H9 (cell line): ENCODE results near the gene BMP7. TPM values are rescaled to one million over a fixed set of nuclear protein-coding genes. Genes with fewer than 3 reads are reported as not detected.

ENCODE experiments used
- DNase-seq: peaks from one replicate; pipeline ENCODE4 v3.0.0-alpha.2; 2017
- H2AFZ ChIP-seq: one replicate; pipeline ENCODE4 v1.6.1; 2013; ENCODE audit warnings: mild to moderate bottlenecking, low read length, control low read depth, moderate library complexity
- H2AK5ac ChIP-seq: 2 replicates; pipeline ENCODE4 v1.6.1; 2013; ENCODE audit warnings: low read length, control low read depth, mixed read lengths; ENCODE audit not compliant: insufficient read length
- H2BK120ac ChIP-seq: one replicate; pipeline ENCODE4 v1.6.1; 2013; ENCODE audit warnings: low read depth, mild to moderate bottlenecking, low read length, control low read depth, inconsistent platforms; ENCODE audit not compliant: poor library complexity, severe bottlenecking
- H2BK12ac ChIP-seq: 2 replicates; pipeline ENCODE4 v1.6.1; 2013; ENCODE audit warnings: low read length, control low read depth, mixed read lengths, low read depth; ENCODE audit not compliant: insufficient read length
- H2BK15ac ChIP-seq: 2 replicates; pipeline ENCODE4 v1.6.1; 2013; ENCODE audit warnings: low read depth, low read length, control low read depth
- H2BK20ac ChIP-seq: one replicate; pipeline ENCODE4 v1.6.1; 2013; ENCODE audit warnings: low read depth, mild to moderate bottlenecking, low read length, control low read depth, inconsistent platforms; ENCODE audit not compliant: poor library complexity, severe bottlenecking
- H2BK5ac ChIP-seq: 2 replicates; pipeline ENCODE4 v1.6.1; 2013; ENCODE audit warnings: low read length, control low read depth, mixed read lengths; ENCODE audit not compliant: insufficient read length
- H3K14ac ChIP-seq: 2 replicates; pipeline ENCODE4 v1.6.1; 2013; ENCODE audit warnings: low read length, control low read depth; ENCODE audit not compliant: insufficient read depth
- H3K18ac ChIP-seq: 2 replicates; pipeline ENCODE4 v1.6.1; 2013; ENCODE audit warnings: low read depth, mild to moderate bottlenecking, mixed read lengths, low read length, control low read depth; ENCODE audit not compliant: insufficient read length
- H3K23ac ChIP-seq: 2 replicates; pipeline ENCODE4 v1.6.1; 2013; ENCODE audit warnings: low read length, control low read depth, mixed read lengths, low read depth; ENCODE audit not compliant: insufficient read length
- H3K23me2 ChIP-seq: 2 replicates; pipeline ENCODE4 v1.6.1; 2013; ENCODE audit warnings: low read depth, mild to moderate bottlenecking, mixed read lengths, low read length, control low read depth; ENCODE audit not compliant: insufficient read length, poor library complexity, severe bottlenecking
- H3K27ac ChIP-seq: 2 replicates; pipeline ENCODE4 v1.5.1; 2013; ENCODE audit warnings: low read length, control low read depth, mixed read lengths, low read depth; ENCODE audit not compliant: insufficient read length
- H3K27me3 ChIP-seq: 2 replicates; pipeline ENCODE4 v1.6.1; 2013; ENCODE audit warnings: low read length, control low read depth, inconsistent platforms; ENCODE audit not compliant: insufficient read depth
- H3K4ac ChIP-seq: 2 replicates; pipeline ENCODE4 v1.6.1; 2013; ENCODE audit warnings: low read depth, mild to moderate bottlenecking, control low read depth, inconsistent platforms, low read length, moderate library complexity
- H3K4me1 ChIP-seq: 2 replicates; pipeline ENCODE4 v1.6.1; 2013; ENCODE audit warnings: low read length, control low read depth, inconsistent platforms; ENCODE audit not compliant: insufficient read depth
- H3K4me2 ChIP-seq: 2 replicates; pipeline ENCODE4 v1.6.1; 2013; ENCODE audit warnings: low read length, control low read depth, mixed read lengths; ENCODE audit not compliant: insufficient read length, insufficient read depth
- H3K56ac ChIP-seq: 2 replicates; pipeline ENCODE4 v1.6.1; 2013; ENCODE audit warnings: low read depth, mild to moderate bottlenecking, mixed read lengths, low read length, control low read depth; ENCODE audit not compliant: insufficient read length
- H3K79me1 ChIP-seq: 2 replicates; pipeline ENCODE4 v1.6.1; 2013; ENCODE audit warnings: low read depth, mild to moderate bottlenecking, moderate library complexity, low read length, control low read depth, inconsistent platforms; ENCODE audit not compliant: insufficient read depth, poor library complexity, severe bottlenecking
- H3K79me2 ChIP-seq: 2 replicates; pipeline ENCODE4 v1.6.1; 2013; ENCODE audit warnings: low read length, control low read depth, inconsistent platforms; ENCODE audit not compliant: insufficient read depth
- H3K9ac ChIP-seq: 2 replicates; pipeline ENCODE4 v1.6.1; 2013; ENCODE audit warnings: low read length, control low read depth, mixed read lengths; ENCODE audit not compliant: insufficient read length; ENCODE audit errors: extremely low read depth
- H3K9me3 ChIP-seq: one replicate; pipeline ENCODE4 v1.6.1; 2013; ENCODE audit warnings: low read depth, low read length, inconsistent platforms; ENCODE audit not compliant: control insufficient read depth
- H3T11ph ChIP-seq: one replicate; pipeline ENCODE4 v1.6.1; 2013; ENCODE audit warnings: mild to moderate bottlenecking, low read length, control low read depth, inconsistent platforms
- H4K20me1 ChIP-seq: one replicate; pipeline ENCODE4 v1.6.1; 2013; ENCODE audit not compliant: control insufficient read depth, insufficient read length, insufficient read depth
- H4K5ac ChIP-seq: 2 replicates; pipeline ENCODE4 v1.6.1; 2013; ENCODE audit warnings: low read depth, mild to moderate bottlenecking, mixed read lengths, low read length, control low read depth; ENCODE audit not compliant: insufficient read length
- H4K8ac ChIP-seq: replicated peaks from 2 replicates; pipeline ENCODE4 v1.6.1; 2013; ENCODE audit warnings: low read length, control low read depth, mixed read lengths, low read depth; ENCODE audit not compliant: insufficient read length
- H4K91ac ChIP-seq: 2 replicates; pipeline ENCODE4 v1.6.1; 2013; ENCODE audit warnings: low read depth, mild to moderate bottlenecking, moderate library complexity, mixed read lengths, low read length, control low read depth; ENCODE audit not compliant: insufficient read length
- H3K27ac Mint-ChIP-seq, 3 experiments: 2 replicates in 2 of 3; 3 replicates in 1 of 3; pipeline ENCODE4 v1.8.0; 2020 to 2021; ENCODE audit warnings: mixed read lengths in 3 of 3, mild to moderate bottlenecking in 1 of 3, moderate library complexity in 1 of 3
- H3K27me3 Mint-ChIP-seq: 2 replicates; pipeline ENCODE4 v1.8.0; 2021; ENCODE audit warnings: low read depth, mild to moderate bottlenecking, moderate library complexity, mixed read lengths
- H3K36me3 Mint-ChIP-seq, 3 experiments: 2 replicates in 2 of 3; 3 replicates in 1 of 3; pipeline ENCODE4 v1.8.0; 2020 to 2021; ENCODE audit warnings: low read depth in 3 of 3, mixed read lengths in 3 of 3; ENCODE audit not compliant: insufficient read depth in 1 of 3
- H3K4me1 Mint-ChIP-seq, 2 experiments: 2 replicates each; pipeline ENCODE4 v1.8.0; 2020; ENCODE audit warnings: mixed read lengths in 2 of 2
- H3K4me3 Mint-ChIP-seq, 2 experiments: 2 replicates in 1 of 2; 3 replicates in 1 of 2; pipeline ENCODE4 v1.8.0; 2020 to 2021; ENCODE audit warnings: mild to moderate bottlenecking in 2 of 2, mixed read lengths in 2 of 2, moderate library complexity in 1 of 2
- H3K9me3 Mint-ChIP-seq, 2 experiments: 2 replicates in 1 of 2; 3 replicates in 1 of 2; pipeline ENCODE4 v1.8.0; 2020; ENCODE audit warnings: mild to moderate bottlenecking in 2 of 2, mixed read lengths in 2 of 2, moderate library complexity in 1 of 2
- WGBS: extraction: QIAGEN DNeasy Blood & Tissue Kit; methylation state at CpG from one replicate; pipeline ENCODE4 v1.1.7; 2013; ENCODE audit warnings: missing lambda C conversion rate, low lambda C conversion rate, mixed read lengths; ENCODE audit not compliant: insufficient read length; ENCODE audit errors: extremely low coverage; 5-methylcytosine and 5-hydroxymethylcytosine counted together
- total RNA-seq: library from RNA; stranded (reverse); gene quantifications from 2 replicates; pipeline ENCODE4 v1.2.1, GENCODE V29; 2021
- TF ChIP-seq, protein P1 (sequence below): fragments of 200-600 bp; sonication (generic); conservative IDR thresholded peaks from 3 replicates; pipeline ENCODE4 v1.8.0; 2021; ENCODE audit warnings: antibody characterized with exemption, mild to moderate bottlenecking

Gene BMP7
- total RNA-seq, 1 experiment from 2014 or later: 17.7 TPM

DNA sequence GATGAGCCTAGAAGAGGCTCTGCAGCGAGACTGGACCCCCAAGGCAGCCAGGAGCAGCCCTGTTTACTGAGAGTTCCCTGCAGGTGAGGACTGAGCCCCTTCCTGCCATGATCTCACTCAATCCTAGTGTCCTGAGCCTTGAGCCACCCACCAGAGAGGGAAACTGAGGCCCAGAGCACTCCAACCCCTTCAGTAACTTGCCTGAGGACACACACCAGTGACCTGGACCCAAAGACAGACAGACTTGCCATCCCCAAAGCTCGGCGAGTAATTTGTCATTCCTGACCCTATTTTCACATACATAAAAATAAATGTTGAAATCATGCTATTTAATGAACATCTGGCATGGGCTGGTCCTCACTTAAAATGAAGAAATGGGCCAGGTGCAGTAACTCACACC, 16.7 kb downstream of the BMP7 start:
- Histone ChIP-seq H3K79me1 (no peaks in the 10 kb centered on the region), H3K79me2 (no peaks in the 10 kb centered on the region), H3T11ph (no peak overlapping the region), H4K20me1 (no peaks in the 10 kb centered on the region), H3K9ac (no peak overlapping the region), H2BK120ac (no peak overlapping the region), H4K5ac (no peak overlapping the region), H3K27me3 (no peaks in the 10 kb centered on the region), H3K9me3 (no peaks in the 10 kb centered on the region), H2AK5ac (no peak overlapping the region), H2BK20ac (no peak overlapping the region), H3K4me1 (peaks cover under 1% of the 10 kb centered on the region), H2AFZ (no peak overlapping the region), H2BK5ac (no peak overlapping the region), H3K4ac (no peak overlapping the region), H4K8ac (no peak overlapping the region), H3K23me2 (no peaks in the 10 kb centered on the region), H3K4me2 (no peak overlapping the region), H4K91ac (no peak overlapping the region), H2BK15ac (no peak overlapping the region), H3K23ac (no peak overlapping the region), H3K56ac (no peak overlapping the region), H3K27ac (no peak overlapping the region), H3K18ac (no peak overlapping the region), H2BK12ac (no peak overlapping the region), H3K14ac (no peak overlapping the region)
- Mint-ChIP-seq H3K27me3 (no peaks in the 10 kb centered on the region; the same call in 1 of the 2 replicates), H3K36me3 (peaks cover 0 to 6% (median 5%) of the 10 kb centered on the region in 3 experiments; a peak in 4 of 7 replicates), H3K4me3 (no peak overlapping the region), H3K4me1 (peaks cover 25 to 26% of the 10 kb centered on the region in 2 experiments), H3K9me3 (peaks cover 0 to 3% of the 10 kb centered on the region in 2 experiments; a peak in 3 of 5 replicates), H3K27ac (no peak overlapping the region)
- no CpG with 5 or more reads among the region's 3 CpGs for WGBS
- no peak for DNase-seq
- TF ChIP-seq, protein P1, sequence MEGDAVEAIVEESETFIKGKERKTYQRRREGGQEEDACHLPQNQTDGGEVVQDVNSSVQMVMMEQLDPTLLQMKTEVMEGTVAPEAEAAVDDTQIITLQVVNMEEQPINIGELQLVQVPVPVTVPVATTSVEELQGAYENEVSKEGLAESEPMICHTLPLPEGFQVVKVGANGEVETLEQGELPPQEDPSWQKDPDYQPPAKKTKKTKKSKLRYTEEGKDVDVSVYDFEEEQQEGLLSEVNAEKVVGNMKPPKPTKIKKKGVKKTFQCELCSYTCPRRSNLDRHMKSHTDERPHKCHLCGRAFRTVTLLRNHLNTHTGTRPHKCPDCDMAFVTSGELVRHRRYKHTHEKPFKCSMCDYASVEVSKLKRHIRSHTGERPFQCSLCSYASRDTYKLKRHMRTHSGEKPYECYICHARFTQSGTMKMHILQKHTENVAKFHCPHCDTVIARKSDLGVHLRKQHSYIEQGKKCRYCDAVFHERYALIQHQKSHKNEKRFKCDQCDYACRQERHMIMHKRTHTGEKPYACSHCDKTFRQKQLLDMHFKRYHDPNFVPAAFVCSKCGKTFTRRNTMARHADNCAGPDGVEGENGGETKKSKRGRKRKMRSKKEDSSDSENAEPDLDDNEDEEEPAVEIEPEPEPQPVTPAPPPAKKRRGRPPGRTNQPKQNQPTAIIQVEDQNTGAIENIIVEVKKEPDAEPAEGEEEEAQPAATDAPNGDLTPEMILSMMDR: no peak
